ENCODE measurements around the gene PHYKPL.

GRCh38 chr5:178248750-178249149, 16.1 kb upstream of the PHYKPL start:
- no peak for TF ChIP-seq CTCF (IDR thresholded peaks at IDR 0.05)
- TF ChIP-seq EZH2 (IDR thresholded peaks at IDR 0.05; ENCODE audit: borderline replicate concordance, insufficient read depth, low read depth, low read length, poor library complexity, severe bottlenecking), result no peak

Data from B cell (primary cell).